GM18873 (cell line): ENCODE data around the gene C6orf136.

Source experiments
- ATAC-seq: cut with Tn5 transposase; IDR thresholded peaks from one replicate; pipeline ENCODE4 v1.9.1; 2021; ENCODE audit warnings: mild to moderate bottlenecking, moderate library complexity, moderate number of reproducible peaks; ENCODE audit not compliant: unreplicated experiment, low FRiP score

The C6orf136 gene

DNA sequence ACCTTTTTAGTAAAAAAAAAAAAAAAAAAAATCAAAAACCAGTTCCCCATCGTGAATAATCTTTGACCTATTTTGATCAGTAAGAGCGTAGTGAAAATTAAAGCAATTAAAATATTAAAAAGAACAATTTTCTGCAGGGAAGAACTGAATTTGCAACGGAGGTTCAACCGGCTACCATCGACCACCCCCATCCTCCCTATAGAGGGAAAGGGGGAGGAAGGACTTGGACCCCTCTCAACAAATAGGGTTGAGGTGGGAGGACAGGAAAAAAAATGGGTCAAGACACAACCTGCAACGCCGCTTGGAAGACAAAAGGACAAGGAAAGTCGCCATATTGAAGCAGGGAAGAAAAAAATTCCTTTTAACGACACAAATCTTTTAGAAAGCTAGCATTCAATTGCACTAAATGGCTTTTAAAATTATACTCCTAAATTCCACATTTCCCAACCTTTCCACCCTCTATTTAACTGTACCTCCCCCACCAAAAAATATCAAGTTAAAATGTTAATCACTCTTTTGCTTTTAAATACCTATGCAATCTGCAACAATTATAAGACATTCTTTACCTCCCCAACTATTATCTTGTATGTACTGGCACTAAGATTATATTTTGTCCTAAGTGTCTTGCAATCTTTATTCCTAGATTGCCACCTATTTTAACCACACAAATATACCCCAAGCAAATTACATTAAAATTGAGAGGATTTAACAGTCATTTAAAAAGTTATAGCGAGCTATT is 31.5 kb upstream of the C6orf136 start:
- ATAC-seq: no peak

DNA sequence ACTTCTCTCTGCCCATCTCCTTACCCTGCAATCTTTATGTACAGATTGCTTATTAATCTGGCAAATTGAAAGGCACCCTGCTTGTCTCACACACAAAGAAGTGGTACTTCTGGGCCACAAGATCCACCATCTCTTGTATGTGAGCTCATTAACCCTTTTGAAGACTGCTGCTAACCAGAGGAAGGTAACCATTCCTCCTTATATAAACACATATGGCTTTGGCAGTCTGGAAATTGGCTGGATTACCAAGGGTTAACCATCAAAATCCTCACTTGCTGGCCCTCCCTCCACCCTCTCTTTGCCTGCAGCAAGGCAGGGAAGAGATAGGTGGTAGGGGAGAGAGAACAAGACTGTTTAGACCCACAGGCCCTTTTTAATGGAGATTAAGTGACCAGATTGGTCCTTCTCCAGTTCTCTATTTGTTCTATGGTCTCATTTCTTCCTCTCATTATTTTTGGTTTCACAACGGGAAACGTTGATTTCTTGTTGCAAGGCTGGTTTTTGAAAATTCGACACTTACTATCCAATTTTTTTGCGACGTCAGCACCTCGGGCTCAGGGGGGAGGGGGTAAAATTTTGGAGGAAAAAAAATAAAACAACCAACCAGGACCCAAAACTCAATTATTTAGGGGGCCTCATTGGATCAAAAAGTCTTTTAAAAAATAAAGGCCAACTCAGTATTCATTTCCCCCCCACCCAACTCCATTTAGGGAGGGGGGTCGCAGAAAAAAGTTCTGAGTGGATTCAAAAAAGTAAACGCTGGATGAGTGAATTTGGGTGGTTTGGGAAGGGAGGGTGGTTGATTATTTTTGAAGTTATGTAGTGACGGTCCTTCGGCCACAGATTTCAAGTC is 30.7 kb upstream of the C6orf136 start:
- no peak for ATAC-seq

DNA sequence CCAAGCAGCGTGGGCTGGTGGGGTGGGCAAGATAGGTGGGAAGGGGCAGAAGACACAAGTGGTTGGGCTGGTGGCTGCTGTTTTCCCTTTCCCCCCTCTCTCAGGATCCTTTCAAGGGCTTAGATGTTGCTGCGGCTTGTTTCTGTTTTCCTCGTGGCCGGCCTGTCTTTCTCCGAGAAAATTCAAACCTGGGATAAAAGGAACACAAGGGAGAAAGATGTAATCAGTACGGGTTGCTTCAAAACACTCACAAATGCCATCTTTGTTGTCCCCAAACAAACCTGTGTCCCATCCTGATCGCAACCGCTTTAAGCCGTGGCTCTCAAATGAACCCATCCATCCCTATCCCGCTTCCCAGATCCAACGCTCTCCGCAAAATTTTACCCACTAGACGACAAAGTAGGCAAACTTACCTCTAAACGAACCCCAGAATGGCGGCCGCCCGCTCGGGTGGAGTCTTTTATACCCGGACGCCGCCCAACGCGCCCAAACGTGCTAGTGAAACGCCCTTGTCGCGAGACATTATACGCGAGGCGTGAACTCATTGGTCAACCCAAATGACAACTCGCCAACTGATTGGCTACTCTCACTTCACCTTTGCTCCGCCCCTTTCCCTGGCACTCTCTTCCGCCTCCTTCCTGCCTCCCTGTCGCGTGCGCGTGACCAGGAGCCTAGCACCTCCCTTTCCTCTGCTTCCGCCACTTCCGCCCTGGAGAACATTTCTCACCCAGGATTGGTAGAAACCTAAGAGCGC is 29.9 kb upstream of the C6orf136 start, which contains the start of gene PPP1R10:
PPP1R10 (minus strand) TSS at position 433 of the 754 bp plus-strand sequence. CDS start 7,299 bp downstream, outside the sequence.
- ATAC-seq: peak; percentile 78

DNA sequence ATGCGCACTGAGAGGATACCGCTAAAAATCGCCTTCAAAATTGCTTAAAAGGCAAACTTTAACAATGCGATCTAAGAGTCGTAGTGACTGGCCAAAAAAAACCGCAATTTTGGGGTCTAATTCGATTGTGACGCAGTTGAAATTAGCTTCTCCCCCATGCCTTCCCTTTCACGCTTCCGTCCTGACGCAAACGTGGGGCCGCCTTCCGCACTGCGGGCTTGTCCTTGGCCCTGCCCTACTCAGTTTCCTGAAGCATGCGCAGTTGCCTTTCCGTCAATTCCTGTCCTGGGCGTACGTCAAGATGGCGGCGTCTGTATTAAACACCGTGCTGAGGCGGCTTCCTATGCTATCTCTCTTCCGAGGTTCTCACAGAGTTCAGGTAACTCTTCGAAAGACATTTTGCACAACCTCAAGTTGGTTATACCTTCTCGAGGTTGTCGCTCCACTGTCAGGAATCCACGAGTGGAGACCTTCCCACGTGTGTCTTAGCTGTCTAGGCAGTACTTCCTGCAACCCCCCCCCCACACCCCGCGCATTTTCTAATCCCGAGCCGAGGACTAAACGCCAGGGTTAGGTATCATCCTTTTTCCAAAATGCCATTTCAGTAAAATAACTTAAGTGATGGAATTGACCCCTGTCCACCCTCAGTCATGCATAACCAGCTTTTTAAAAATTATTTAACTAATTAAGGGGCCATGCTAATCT is 29.2 kb upstream of the C6orf136 start, which contains the start of gene MRPS18B:
MRPS18B (plus strand) TSS at position 276 of the 705 bp plus-strand sequence; CDS start at position 302, 26 bp downstream.
- peak; percentile 62 for ATAC-seq

GRCh38 chr6:30618270-30618797 is 28.6 kb upstream of the C6orf136 start:
- no peak for ATAC-seq

DNA sequence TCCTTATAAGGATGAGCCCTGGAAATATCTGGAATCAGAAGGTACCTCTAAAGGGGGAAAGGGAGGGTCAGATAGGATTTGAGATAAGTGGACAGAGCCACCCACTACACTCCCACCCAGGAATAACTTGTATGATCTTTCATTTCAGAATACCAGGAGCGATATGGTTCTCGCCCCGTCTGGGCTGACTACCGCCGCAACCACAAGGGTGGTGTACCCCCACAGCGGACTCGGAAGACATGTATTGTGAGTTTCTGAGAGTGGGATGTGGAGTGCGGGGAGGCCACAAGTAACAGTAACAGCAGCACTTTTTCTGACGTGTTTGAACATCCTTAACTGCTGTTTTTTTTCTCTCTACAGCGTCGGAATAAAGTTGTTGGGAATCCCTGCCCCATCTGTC is 27.4 kb upstream of the C6orf136 start:
- no peak for ATAC-seq

DNA sequence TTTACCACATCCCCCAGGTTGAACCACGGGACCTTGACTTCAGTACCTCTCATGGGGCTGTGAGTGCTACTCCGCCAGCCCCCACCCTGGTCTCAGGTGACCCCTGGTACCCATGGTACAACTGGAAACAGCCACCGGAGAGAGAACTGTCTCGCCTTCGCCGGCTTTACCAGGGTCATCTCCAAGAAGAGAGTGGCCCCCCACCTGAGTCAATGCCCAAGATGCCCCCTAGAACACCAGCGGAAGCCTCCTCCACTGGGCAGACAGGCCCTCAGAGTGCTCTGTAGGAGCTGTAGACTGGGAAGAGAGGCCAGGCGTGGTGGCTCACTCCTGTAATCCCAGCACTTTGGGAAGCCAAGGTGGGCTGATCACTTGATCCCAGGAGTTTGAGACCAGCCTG is 21.4 kb upstream of the C6orf136 start:
- ATAC-seq: no peak

- ATAC-seq: no peak
These were observed 20.2 kb upstream of the C6orf136 start, which contains the start of gene ATAT1 for GRCh38 chr6:30626484-30627366. TSS of gene ATAT1 (plus strand) at chr6:30626874.

DNA sequence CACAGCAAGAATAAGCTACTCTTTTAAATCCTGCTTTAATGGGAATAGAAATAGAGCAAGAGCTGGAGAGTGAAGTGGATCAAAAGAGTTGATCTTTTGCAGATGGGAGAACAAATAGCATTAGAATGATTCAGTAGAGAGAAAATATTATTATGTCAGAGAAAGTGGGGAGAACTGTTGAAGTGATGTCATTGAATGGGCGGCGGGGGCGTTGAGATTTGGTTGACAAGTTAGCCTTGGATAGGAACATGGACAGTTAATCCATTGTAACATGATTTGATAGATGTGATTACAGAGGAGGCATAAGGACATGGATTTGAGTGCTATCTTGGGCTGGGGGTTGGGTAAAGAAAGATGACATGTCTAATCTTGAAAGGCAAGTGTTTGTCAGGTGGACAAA is 11.1 kb upstream of the C6orf136 start:
- no peak for ATAC-seq

- ATAC-seq: no peak
These were observed 6.5 kb upstream of the C6orf136 start for GRCh38 chr6:30640481-30640880.

- ATAC-seq: no peak
These were observed 5.9 kb upstream of the C6orf136 start for GRCh38 chr6:30641048-30641447.

GRCh38 chr6:30643656-30644055 is 3.3 kb upstream of the C6orf136 start:
- ATAC-seq: no peak

DNA sequence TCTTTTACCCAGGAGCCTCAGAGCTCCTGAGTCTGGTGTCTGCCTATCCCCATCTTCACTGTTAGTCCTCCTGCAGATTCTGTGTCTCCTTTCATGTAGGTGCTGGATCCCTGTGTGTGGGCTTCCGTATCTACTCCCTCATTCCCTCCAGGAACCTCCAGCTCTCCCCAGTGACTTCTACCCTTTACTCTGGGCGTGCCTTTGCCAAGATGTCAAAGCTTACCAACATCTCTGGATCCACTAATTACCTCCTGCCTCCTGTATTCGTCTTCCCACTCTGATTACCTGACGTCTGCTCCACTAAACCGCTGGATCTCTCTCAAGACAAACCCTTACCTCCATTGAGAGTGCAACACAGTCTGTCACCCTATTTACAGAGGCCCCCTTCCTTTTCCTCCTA is 2.2 kb upstream of the C6orf136 start:
- no peak for ATAC-seq

- ATAC-seq: no peak
These were observed 944 bp upstream of the C6orf136 start for GRCh38 chr6:30645989-30646388.

DNA sequence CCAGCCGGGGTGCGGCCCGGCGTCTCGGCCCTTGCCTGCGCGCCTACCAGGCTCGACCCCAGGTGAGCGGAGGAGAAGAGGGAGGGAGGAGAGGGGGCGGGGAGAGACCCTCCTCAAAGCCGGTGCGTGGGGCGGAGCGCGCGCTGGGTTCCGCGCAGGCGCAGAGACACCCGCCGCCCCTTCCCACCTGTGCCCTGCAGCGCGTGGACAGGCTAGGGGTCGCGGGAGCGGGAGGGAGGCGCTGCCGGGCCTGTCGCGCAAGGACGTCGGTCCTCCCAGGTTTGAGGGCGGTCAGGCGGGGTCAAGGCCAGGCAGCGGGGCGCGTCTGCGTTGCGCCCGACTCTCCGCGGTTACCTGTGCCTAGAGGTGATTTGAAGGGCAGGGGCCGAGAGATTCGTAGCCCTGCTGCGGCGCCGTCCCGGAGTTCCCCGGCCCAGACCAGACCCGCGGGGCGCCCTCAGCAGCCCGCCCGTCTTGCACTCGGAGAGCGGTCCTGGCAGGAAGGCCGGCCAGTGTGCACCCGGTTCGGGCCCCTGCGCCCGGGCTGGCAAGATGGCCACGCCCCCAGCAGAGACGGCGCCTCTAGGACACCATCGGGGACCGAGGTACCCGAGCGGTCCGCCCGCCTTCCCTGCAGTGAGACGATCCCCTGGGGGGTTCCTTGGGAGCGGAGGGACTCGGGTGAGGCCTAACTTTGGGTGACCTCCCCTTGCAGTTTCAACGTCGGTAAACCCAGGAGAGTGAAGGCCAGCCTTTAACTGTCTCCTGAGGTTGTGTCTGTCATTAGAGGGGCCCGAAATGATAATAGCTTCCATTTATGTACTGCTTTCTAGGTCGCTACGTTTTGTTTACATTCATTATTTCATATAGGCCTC is 546 bp downstream of the C6orf136 start:
- peak; percentile 37 for ATAC-seq

DNA sequence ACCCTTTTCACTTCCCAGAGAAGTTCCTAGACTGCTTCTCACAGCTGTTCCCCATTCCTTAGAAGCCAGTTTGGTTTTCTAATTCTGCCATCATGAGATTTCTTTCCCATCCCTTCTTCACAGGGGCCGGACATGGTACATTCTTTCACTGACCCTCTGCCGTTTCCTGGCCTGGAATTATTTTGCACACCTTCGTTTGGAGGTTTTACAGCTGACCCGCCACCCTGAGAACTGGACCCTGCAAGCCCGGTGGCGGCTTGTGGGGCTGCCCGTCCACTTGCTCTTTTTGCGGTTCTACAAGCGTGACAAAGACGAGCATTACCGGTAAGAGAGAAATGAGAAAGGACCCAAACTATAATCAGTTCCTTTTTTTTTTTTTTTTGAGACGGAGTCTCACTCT is 4.2 kb downstream of the C6orf136 start:
- ATAC-seq: no peak

GRCh38 chr6:30654798-30655742 is 8.1 kb downstream of the C6orf136 start:
- ATAC-seq: no peak
